ENCODE results near the gene WNT16. TPM values are rescaled to one million over a fixed set of nuclear protein-coding genes. Genes with fewer than 3 reads are reported as not detected.

Gene WNT16
- total RNA-seq, 4 donors from 2014 or later: 12.7 to 23.9 (median 16.2) TPM

DNA sequence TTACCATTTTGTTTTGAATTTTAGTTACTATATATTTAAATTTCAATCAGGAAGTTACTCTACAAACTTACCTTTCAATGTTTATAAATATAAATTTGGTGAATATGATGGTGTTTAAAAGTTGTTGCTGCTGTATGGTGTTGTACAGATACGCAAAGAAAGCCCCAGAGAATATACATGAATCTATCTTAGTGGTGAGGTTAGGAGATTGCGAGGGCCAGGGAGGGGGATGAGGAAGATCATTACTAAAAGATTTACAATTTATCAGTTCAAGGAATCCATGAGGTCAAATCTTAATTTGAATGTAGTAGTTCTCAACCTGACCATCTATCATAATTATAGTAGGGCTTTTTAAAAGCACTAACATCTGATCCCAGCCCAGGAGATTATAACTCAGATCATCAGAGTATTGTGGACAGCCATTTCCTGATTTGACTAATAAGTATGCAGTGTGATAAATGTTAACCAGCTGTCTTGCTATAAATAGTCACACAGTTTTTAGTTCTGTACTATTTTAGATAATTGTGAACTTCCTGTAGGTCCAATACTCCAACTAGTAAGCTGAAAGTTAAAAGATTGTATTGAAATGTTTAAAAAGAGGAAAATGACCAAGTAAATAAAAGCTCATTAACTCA is 43.7 kb downstream of the WNT16 start:
- DNase-seq (ENCODE audit: low spot score in 2 of 2): no peak
- WGBS, 2 donors: 89 to 91% methylated on average over 2 of the region's 2 CpGs
- intact Hi-C loops (cut with DNase I; ENCODE audit: low total_unique reads): no loop called here

DNA sequence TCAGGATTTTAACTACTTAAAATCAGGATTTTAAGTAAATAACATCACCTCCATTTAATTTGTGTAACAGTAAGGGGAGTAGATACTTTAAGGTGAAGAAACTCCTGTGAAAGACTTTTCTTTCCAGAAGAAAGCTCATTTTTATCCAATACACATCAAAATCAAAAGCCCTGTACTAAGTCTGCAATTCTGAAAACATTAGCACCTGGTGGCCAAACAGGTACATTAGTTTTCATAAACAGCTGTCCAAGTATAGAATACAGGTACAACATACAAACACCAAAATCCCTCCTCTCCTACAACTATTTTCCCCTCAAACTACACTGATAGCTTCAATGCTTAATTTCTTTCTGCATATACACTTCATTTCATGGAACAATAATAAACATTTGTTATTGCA is 44.4 kb downstream of the WNT16 start:
- H3K4me3 ChIP-seq (ENCODE audit: low read depth, poor library complexity, severe bottlenecking): no peak overlapping the region
- intact Hi-C loops (cut with DNase I; ENCODE audit: low total_unique reads): no loop called here
- DNase-seq (ENCODE audit: low spot score in 2 of 2): no peak
- TF ChIP-seq, protein P1, sequence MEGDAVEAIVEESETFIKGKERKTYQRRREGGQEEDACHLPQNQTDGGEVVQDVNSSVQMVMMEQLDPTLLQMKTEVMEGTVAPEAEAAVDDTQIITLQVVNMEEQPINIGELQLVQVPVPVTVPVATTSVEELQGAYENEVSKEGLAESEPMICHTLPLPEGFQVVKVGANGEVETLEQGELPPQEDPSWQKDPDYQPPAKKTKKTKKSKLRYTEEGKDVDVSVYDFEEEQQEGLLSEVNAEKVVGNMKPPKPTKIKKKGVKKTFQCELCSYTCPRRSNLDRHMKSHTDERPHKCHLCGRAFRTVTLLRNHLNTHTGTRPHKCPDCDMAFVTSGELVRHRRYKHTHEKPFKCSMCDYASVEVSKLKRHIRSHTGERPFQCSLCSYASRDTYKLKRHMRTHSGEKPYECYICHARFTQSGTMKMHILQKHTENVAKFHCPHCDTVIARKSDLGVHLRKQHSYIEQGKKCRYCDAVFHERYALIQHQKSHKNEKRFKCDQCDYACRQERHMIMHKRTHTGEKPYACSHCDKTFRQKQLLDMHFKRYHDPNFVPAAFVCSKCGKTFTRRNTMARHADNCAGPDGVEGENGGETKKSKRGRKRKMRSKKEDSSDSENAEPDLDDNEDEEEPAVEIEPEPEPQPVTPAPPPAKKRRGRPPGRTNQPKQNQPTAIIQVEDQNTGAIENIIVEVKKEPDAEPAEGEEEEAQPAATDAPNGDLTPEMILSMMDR (IDR thresholded peaks at IDR 0.05): no peak
- no peak for TF ChIP-seq POLR2A (IDR thresholded peaks at IDR 0.05)

More for the DNA sequence above, 43.7 kb downstream of the WNT16 start:
- TF ChIP-seq, protein P1 (IDR thresholded peaks at IDR 0.05): no peak
- TF ChIP-seq POLR2A (IDR thresholded peaks at IDR 0.05): no peak
- no peak overlapping the region for H3K4me3 ChIP-seq (ENCODE audit: low read depth, poor library complexity, severe bottlenecking)

DNA sequence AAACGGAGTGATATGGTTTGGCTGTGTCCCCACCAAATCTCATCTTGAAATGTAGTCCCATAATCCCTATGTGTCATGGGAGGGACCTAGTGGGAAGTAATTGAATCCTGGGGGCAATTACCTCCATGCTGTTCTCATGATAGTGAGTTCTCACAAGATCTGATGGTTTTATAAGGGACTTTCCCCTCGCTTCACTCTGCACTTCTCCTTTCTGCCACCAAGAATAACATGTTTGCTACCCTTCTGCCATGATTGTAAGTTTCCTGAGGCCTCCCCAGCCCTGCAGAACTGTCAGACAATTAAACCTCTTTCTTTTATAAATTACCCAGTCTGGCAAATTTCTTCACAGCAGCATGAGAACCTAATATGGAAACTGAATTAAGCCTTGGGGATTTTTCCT is 48.2 kb downstream of the WNT16 start:
- 90 to 98% methylated on average over 2 of the region's 2 CpGs for whole genome bisulfite sequencing, 2 donors
- TF ChIP-seq, protein P1 (IDR thresholded peaks at IDR 0.05): no peak
- TF ChIP-seq POLR2A (IDR thresholded peaks at IDR 0.05): no peak
- DNase-seq (ENCODE audit: low spot score in 2 of 2): no peak
- no peak overlapping the region for H3K4me3 ChIP-seq (ENCODE audit: low read depth, poor library complexity, severe bottlenecking)
- intact Hi-C loops (cut with DNase I; ENCODE audit: low total_unique reads): no loop called here

GRCh38 chr7:121379930-121380329 is 51.1 kb downstream of the WNT16 start:
- TF ChIP-seq, protein P1 (IDR thresholded peaks at IDR 0.05): no peak
- TF ChIP-seq POLR2A (IDR thresholded peaks at IDR 0.05): no peak
- intact Hi-C loops (cut with DNase I; ENCODE audit: low total_unique reads): loop anchor here (10.0 kb wide), 1 partner anchor 625 kb away; no protein-coding TSS in a partner anchor
- no peak for DNase-seq (ENCODE audit: low spot score in 2 of 2)
- no peak overlapping the region for H3K4me3 ChIP-seq (ENCODE audit: low read depth, poor library complexity, severe bottlenecking)
- WGBS, 2 donors: 93 to 95% methylated on average over 1 of the region's 1 CpG

GRCh38 chr7:121382473-121382872 is 53.7 kb downstream of the WNT16 start:
- DNase-seq (ENCODE audit: low spot score in 2 of 2): no peak
- H3K4me3 ChIP-seq (ENCODE audit: low read depth, poor library complexity, severe bottlenecking): no peak overlapping the region
- intact Hi-C loops (cut with DNase I; ENCODE audit: low total_unique reads): loop anchor here (10.0 kb wide), 1 partner anchor 622 kb away; no protein-coding TSS in a partner anchor
- TF ChIP-seq, protein P1 (IDR thresholded peaks at IDR 0.05): no peak
- TF ChIP-seq POLR2A (IDR thresholded peaks at IDR 0.05): no peak

Measured in lower leg skin (tissue), 4 donors.